GM10847 (cell line): ENCODE results near the gene SLC25A10.

Experiments
- POLR2A ChIP-seq: IDR thresholded peaks from 2 replicates; pipeline ENCODE4 v1.6.1; 2011; ENCODE audit not compliant: insufficient read length; ENCODE audit errors: extremely low read depth

SLC25A10 gene

GRCh38 chr17:81740395-81740961 lies 28.4 kb downstream of the SLC25A10 start:
- no peak for TF ChIP-seq POLR2A

DNA sequence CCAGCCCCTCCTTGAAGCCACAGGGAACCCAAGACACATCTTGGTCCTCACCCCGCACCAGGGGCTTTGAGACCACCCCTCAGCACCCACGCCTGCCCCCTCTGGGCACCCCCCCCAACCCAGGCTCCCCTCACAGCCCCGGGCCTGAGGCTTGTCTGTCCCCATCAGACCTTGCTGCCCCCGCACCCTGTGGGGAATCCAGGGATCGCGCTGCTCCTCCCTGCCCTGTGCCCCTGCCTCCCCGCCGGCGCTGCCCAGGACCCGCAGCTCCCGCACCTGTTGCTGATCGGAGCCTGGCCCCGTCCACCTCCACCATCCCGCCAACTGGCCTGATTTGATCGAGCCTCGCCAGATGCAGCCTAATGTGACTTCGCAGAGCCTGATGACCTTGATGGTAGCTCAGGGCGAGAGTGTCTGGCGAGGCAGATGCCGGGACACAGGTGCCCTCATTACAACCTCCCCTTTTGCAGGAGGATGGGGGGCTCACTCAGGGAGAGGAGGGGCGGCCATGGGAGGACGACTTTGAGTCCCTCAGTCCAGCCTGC lies 29.0 kb downstream of the SLC25A10 start:
- TF ChIP-seq POLR2A = no peak

DNA sequence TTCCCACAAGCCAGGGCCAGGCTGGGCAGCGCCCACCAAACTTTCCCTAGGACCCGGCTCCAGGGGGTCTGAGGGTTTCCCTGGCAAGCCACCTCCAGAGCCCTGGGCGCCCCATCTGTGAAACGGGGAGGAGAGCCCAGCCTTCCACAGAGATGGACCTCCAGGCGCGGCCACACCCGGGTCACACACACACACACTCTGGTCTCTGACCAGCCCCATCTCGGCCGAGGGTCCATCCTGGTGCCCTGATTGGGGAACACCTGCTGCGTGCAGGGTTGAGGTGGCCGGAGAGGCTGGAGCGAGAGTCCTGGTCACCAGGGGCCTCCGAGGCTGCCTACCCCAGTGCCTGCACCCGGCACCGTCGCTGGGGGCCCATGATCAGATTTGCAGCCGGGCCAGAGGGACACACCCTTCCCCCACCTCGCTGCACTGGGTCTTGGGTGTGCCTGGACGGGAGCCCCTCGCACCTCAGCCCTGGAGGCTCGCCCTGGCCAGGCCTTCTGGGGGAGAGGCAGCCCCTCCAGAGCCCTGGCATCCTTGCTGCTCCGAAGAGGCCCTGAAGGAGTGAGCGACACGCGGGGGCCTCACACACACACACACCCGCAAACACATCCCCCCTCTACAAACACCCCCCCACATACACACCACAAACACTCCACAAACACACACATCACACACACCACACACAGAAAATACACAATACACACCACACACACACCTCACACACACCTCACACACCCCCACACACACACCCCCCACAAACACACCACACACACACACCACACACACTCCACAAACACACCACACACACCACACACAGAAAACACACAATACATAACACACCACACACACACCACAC lies 29.7 kb downstream of the SLC25A10 start:
- TF ChIP-seq POLR2A = no peak
